ENCODE data around the gene TBXT.

DNA sequence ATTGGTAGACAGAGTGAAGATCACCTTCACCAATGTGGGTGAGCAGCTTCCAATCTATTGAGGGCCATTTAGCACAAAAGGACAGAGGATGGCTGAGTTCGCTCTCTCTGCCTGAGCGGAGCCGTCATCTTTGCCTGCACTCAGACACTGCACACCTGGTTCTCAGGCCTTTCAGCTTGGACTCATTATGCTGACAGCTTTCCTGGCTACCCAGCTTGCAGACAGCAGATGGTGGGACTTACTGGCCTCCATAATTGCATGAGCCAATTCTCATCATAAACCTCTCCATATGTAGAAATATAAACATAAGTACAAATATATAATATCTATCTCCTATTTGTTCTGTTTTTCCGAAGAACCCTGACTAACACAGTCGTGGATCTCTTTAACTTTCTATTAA, 13.7 kb downstream of the TBXT start:
- TF ChIP-seq, protein P1, sequence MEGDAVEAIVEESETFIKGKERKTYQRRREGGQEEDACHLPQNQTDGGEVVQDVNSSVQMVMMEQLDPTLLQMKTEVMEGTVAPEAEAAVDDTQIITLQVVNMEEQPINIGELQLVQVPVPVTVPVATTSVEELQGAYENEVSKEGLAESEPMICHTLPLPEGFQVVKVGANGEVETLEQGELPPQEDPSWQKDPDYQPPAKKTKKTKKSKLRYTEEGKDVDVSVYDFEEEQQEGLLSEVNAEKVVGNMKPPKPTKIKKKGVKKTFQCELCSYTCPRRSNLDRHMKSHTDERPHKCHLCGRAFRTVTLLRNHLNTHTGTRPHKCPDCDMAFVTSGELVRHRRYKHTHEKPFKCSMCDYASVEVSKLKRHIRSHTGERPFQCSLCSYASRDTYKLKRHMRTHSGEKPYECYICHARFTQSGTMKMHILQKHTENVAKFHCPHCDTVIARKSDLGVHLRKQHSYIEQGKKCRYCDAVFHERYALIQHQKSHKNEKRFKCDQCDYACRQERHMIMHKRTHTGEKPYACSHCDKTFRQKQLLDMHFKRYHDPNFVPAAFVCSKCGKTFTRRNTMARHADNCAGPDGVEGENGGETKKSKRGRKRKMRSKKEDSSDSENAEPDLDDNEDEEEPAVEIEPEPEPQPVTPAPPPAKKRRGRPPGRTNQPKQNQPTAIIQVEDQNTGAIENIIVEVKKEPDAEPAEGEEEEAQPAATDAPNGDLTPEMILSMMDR (IDR thresholded peaks at IDR 0.05), result no peak
- TF ChIP-seq POLR2A (IDR thresholded peaks at IDR 0.05), result no peak

All from thyroid gland (tissue), 4 donors.